CD4-positive, alpha-beta T cell treated with Interleukin-21 for 1 hour (primary cell): ENCODE data around the gene LYPD6B.

Experiments
- DNase-seq: peaks from one replicate; pipeline ENCODE4 v3.0.0-alpha.2; 2020

The LYPD6B gene

GRCh38 chr2:149167001-149167780 lies 128.7 kb downstream of the LYPD6B start:
- peak; percentile 25 for DNase-seq

DNA sequence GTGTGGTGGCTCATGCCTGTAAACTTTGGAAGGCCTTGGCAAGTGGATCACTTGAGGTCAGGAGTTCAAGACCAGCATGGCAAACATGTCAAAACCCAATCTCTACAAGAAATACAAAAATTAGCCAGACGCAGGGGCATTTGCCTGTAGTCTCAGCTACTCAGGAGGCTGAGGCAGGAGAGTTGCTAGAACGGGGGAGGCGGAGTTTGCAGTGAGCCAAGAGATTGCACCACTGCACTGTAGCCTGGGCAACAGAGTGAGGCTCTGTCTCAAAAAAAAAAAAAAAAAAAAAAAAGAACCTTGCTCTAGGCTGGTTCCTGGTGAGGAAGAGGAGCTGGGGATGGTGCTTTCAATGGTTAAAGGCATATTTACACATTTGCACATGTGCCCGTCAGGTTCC lies 129.4 kb downstream of the LYPD6B start:
- no peak for DNase-seq

GRCh38 chr2:149169656-149170055 lies 131.2 kb downstream of the LYPD6B start:
- no peak for DNase-seq

DNA sequence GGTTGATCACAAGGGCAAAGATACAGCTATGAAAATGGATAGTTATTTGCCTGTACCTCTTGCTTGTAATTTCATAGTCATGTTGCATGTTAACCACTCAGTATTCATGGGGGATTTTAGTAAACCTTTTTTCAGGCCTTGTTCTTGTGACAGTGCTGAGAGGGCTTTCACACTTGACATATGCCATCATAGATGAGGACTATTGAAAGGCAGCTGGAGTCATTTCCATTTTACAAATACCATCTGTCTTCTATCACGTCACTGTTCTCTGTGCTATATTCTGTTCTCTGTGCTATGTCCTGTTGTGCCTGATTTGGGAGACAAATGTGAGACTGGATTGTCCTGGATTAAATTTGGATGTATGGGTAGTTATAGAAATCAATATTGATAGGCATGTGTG lies 131.7 kb downstream of the LYPD6B start:
- no peak for DNase-seq

DNA sequence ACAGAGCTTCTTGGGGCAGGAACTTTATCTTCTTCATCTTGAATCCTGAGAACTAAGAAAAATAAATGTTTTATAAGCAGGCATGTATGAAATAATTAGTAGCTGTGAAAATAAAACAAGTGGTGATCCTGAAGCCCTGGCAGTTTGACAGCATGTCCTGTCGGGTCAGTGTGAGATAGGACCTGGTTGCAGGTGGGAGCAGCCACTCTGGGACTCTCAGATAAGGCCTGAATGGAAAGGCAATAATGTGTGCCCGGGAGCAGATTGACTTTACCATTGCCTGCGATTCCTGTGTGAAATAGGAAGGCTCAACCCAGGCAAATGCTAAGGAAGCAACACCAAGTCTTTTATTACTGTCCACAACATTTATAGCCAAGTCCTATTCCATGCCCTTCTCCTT lies 132.4 kb downstream of the LYPD6B start:
- DNase-seq = no peak

- DNase-seq = no peak
Observed at GRCh38 chr2:149173220-149173619, 134.7 kb downstream of the LYPD6B start.

- no peak for DNase-seq
Observed at GRCh38 chr2:149175956-149176355, 137.5 kb downstream of the LYPD6B start.

- DNase-seq = no peak
Observed at GRCh38 chr2:149178612-149179011, 140.1 kb downstream of the LYPD6B start.

- no peak for DNase-seq
Observed at GRCh38 chr2:149180226-149180875, 141.9 kb downstream of the LYPD6B start.

GRCh38 chr2:149183187-149183586 lies 144.7 kb downstream of the LYPD6B start:
- DNase-seq = no peak

DNA sequence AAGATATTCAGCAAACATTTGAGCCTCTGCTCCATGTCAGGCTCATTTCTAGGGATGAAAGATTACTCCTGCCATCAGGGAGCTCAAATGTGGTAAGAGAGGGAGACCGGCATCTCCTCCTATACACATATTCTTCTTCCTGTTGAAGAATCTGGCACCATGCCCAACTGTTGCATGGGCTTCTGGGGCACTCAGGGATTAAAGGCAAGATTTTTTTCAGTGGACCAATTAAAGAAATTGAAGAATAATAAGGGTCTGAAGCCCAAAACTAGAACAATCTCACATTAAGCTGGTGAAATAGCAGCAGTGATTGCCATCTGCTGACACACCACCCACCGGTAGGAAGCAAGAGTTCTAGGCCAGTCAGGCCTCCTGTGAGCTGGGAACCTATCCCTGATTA lies 146.5 kb downstream of the LYPD6B start:
- DNase-seq = no peak

- no peak for DNase-seq
Observed at GRCh38 chr2:149185942-149186490, 147.5 kb downstream of the LYPD6B start.

DNA sequence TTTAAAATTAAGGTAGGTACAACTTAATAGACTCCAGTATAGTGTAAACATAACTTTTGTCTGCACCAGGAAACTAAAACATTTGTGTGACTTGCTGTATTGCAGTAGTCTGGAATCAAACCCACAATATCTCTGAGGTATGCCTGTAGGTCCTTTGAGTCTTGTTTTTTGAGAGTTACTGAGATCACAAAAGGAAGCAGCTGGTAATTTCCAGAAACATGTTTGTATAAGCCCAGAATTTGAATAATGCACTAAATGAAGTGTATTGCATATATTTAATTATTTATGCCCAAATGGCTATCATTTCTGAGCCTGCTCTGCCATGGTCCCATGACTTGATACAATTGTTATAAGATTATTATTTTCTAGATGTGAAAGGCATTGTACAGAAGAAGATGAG lies 148.6 kb downstream of the LYPD6B start:
- no peak for DNase-seq

DNA sequence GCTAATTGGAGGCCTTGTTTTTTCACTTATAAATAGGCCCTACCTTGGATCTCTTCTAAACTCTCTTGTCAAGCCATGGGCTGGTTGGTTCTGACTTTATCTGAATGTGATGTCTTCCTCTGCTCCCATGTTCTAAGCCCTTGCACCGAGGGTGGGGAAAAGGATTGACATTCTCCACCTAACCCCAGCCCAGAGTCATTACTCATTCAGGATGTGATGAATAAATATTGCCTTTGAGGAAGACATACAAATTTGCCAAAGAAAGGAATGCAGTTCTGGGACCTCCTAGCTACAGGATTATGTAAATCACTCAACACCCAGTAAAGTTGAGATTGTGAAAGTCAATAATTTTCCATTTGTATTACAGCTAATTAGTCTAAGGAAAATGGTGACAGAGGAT lies 149.8 kb downstream of the LYPD6B start:
- no peak for DNase-seq

GRCh38 chr2:149189769-149190168 lies 151.3 kb downstream of the LYPD6B start:
- DNase-seq = no peak

DNA sequence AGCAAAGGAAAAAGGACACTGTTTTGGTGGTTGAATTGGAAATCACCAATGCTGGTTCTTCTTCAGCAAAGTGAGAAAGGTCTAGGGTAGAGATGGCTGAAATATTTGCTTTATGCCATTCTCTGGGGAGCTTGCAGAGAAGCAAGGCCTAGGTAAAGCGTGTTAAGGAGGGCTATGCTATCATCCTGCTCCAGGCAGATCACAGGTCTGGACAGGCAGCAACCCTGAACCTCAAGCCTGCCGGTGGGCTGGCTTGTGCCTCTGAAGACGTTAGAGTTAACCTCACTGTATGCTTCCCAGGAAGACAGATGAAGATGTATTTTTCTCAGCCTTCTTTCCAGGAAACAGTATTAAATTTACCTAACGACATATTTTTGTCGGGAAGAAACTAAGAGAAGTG lies 153.4 kb downstream of the LYPD6B start:
- DNase-seq = no peak

DNA sequence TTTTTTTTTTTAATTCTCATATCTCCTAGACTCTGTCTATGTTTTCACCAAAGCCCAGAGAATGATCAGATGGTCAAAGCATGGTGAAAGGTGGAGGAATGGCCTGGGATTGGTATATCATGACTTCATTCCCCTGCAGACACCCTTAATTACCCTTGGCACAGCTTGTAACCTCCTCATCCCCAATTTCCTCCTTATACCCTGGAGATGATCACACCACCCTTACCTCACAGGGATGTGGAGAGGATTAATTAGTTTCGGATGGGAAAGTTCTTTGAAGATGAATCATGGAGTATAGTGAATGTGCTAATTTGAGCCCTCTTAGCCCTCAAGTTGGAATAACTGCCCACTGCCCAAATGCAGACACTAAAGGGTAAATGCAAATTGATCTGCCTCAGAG lies 153.9 kb downstream of the LYPD6B start:
- DNase-seq = no peak

- DNase-seq = no peak
Observed at GRCh38 chr2:149200109-149200520, 161.6 kb downstream of the LYPD6B start.

DNA sequence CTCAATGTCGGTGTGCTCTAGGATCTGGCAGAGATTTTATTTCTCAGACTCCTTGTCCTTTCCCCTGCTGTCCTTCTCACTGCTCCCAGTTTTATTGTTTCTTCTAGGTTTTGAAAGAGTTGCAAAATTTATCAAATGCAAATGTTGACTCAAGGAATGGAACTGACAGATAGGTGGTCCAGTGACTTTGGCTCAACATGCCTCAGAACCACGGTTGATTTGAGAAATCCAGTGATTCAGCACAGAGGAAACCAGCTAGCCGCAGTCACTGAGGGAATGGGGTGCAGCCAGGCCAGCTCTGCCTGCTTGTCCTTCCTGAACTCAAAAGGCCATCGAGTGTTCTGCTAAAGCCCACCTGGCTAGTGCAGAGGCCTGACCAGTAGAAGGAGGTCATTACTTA lies 166.2 kb downstream of the LYPD6B start:
- DNase-seq = no peak

DNA sequence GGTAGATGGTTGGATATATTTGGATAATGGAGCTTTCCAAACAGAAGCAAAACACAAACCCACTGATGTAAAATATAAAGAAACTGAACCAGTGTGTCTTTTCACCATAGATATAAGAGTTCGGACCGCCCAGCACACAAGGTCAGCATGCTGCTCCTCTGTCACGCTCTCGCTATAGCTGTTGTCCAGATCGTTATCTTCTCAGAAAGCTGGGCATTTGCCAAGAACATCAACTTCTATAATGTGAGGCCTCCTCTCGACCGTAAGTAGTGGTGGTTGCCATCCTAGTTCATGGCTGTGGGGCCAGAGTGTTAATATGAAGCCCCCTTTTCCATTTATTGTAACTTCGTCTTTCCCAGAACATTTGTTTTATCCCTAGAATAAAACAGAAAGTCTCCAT lies 166.6 kb downstream of the LYPD6B start:
- DNase-seq = no peak

DNA sequence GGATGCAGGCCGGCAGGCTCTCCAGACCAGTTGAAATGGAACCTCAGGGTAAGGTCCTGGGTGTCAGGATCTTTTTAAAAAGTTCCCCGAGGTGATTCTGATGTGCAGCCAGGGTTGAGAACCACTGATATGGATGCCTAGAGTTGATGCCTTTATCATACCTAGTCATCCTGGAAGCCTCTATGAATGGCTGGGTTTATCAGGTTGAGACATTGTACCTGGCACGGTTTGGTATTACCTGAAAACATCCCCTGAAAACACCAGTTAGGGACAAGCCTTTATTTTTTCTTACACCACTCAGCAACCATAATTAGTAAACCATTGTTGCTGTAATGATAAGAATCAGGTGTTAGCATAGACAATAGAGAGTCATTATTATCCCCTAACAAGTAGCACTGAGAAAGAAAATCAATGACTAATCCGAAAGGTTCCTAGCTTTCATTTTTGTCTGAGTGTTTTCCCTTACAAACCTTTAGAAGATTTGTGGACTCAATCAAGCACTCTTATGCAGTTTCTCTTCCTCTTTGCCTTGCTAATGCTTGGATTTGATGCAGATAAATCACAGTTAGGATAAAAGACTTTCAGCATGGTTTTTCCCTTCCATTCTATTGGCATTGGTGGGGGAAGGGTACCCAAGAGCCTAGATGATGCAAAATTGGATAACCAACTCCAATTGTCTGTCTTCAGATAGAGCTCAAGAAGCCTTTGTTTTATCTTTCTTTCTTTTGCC lies 175.4 kb downstream of the LYPD6B start:
- no peak for DNase-seq

- no peak for DNase-seq
Observed at GRCh38 chr2:149218497-149218896, 180.0 kb downstream of the LYPD6B start.

- DNase-seq = no peak
Observed at GRCh38 chr2:149219856-149220255, 181.4 kb downstream of the LYPD6B start.

DNA sequence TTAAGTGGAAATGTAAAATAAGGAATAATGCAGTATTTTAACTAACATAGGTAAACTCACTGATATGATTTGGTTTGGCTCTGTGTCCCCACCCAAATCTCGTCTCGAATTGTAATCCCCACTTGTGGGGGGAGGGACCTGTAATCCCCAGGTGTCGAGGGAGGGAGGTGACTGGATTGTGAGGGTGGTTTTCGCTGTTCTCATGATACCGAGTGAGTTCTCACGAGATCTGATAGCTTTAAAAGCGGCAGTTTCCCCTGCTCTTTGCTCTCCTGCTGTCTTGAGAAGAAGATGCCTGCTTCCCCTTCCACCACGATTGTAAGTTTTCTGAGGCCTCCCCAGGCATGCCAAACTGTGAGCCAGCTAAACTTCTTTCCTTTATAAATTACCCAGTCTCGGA lies 182.5 kb downstream of the LYPD6B start:
- DNase-seq = no peak
